ENCODE measurements around the gene CDK5R1. TPM values are rescaled to one million over a fixed set of nuclear protein-coding genes. Genes with fewer than 3 reads are reported as not detected.

Gene CDK5R1
- total RNA-seq, 3 donors from 2014 or later (not counting 1 experiment from before 2014, with no cell fraction given), result 3.7 to 12.3 (median 7.4) TPM

DNA sequence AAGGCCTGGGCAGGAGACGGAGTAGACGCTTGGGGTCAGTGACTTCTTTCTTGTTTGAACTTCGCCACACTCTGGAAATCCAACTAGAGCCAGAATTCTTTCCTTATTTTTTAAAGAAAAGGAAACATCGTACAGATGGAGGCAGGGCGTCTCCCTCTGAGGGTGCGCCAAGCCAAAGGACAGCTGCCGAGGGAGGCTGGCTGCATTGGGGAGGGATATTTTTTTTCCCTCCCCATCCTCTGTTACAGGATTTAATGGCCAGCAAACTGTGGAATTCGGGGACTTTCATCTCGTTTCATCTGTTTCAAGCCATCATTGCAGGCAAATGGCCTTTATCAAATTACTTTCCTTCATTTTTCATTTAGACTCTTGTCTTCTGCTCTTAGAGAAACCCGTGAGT is 15.9 kb downstream of the CDK5R1 start:
- Histone ChIP-seq H3K4me1 (ENCODE audit: control insufficient read depth, insufficient read depth, low read length) (peaks cover 63% of the 10 kb centered on the region), H3K9me3 (ENCODE audit: control insufficient read depth, insufficient read depth, low read length) (no peaks in the 10 kb centered on the region), H3K4me3 (ENCODE audit: low read length) (no peak overlapping the region), H3K27ac (ENCODE audit: low read length) (peak overlapping the region; percentile 95), H3K36me3 (ENCODE audit: control insufficient read depth, insufficient read depth, low read length) (no peaks in the 10 kb centered on the region), H3K27me3 (ENCODE audit: control insufficient read depth, insufficient read depth, low read length) (no peaks in the 10 kb centered on the region)
- DNase-seq (no peak), ATAC-seq (no peak)
- peak overlapping the region; percentile 95 to 98 for H3K27ac Mint-ChIP-seq
- H3K4me1 Mint-ChIP-seq, result peaks cover 58 to 60% of the 10 kb centered on the region in 2 donors
- H3K36me3 Mint-ChIP-seq, result no peaks in the 10 kb centered on the region
- intact Hi-C loops (cut with micrococcal nuclease), result loop anchor here (1.0 to 2.0 kb wide), 3 partner anchors 15 to 21 kb away; partner anchors contain the start of gene CDK5R1
- no peaks in the 10 kb centered on the region for H3K9me3 Mint-ChIP-seq
- no peaks in the 10 kb centered on the region for H3K27me3 Mint-ChIP-seq (ENCODE audit: low read depth in 2 of 2)
- TF ChIP-seq, protein P1, sequence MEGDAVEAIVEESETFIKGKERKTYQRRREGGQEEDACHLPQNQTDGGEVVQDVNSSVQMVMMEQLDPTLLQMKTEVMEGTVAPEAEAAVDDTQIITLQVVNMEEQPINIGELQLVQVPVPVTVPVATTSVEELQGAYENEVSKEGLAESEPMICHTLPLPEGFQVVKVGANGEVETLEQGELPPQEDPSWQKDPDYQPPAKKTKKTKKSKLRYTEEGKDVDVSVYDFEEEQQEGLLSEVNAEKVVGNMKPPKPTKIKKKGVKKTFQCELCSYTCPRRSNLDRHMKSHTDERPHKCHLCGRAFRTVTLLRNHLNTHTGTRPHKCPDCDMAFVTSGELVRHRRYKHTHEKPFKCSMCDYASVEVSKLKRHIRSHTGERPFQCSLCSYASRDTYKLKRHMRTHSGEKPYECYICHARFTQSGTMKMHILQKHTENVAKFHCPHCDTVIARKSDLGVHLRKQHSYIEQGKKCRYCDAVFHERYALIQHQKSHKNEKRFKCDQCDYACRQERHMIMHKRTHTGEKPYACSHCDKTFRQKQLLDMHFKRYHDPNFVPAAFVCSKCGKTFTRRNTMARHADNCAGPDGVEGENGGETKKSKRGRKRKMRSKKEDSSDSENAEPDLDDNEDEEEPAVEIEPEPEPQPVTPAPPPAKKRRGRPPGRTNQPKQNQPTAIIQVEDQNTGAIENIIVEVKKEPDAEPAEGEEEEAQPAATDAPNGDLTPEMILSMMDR (IDR thresholded peaks at IDR 0.05), result no peak
- 92% methylated on average over 6 of the region's 10 CpGs for WGBS (ENCODE audit: insufficient coverage)
- H3K4me3 Mint-ChIP-seq, result peak overlapping the region; percentile 77

DNA sequence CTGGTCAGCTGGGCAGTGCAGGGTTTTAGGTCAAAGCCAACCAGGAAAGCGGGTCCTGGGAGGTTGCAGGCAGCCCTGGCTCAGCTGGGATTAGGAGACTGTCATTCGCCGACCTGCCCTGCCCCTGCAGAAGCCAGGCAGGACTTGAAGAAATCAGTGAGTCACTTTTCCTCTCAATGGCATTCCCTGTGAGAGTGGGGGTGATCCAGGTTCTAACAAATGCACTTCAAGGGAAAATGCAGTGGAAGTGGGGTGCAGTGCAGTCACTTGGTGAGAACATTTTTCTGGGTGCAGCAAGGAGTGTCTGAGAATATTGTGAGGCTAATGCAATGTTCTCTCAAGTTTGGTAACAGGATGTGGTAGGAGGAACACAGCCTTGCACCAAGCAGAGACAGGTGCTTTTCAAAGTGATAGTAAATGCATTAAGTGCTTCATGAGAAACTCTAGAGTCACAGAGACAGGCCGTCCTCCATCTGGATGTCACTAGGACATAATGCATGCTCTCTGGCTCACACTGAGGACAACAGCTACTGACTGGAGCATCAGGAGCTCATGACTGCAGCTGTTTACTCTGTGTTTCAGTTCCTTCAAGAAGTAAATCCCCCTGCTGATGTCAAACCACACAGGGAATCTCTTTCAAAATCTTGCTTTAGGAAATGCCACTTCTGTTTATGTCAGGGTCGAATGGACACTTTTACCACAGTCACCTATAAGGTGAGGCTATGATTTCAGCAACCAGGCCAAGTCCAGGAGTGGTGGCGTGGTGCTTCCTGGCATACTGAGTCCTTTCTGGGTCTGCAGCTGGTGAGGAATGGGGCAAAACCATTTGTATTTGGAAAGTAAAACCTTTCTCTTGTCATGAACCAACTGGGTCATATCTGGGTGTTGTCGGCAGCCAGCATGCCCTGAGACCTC is 16.7 kb downstream of the CDK5R1 start:
- Mint-ChIP-seq H3K36me3 (no peaks in the 10 kb centered on the region), H3K4me3 (peak overlapping the region; percentile 77), H3K27ac (peak overlapping the region; percentile 95 to 98), H3K9me3 (no peaks in the 10 kb centered on the region), H3K4me1 (peaks cover 58% of the 10 kb centered on the region in 2 donors), H3K27me3 (ENCODE audit: low read depth in 2 of 2) (no peaks in the 10 kb centered on the region)
- no peaks in the 10 kb centered on the region for H3K9me3 ChIP-seq (ENCODE audit: control insufficient read depth, insufficient read depth, low read length)
- H3K27ac ChIP-seq (ENCODE audit: low read length), result peak overlapping the region; percentile 95
- no peak overlapping the region for H3K4me3 ChIP-seq (ENCODE audit: low read length)
- ATAC-seq, result peak; percentile 77 to 91 (median 88)
- peak in 1 of 2 donors; percentile 83 for DNase-seq
- intact Hi-C loops (cut with micrococcal nuclease), result loop anchor here (1.0 to 2.0 kb wide), 3 partner anchors 14 to 20 kb away; partner anchors contain the start of gene CDK5R1
- peaks cover 71% of the 10 kb centered on the region for H3K4me1 ChIP-seq (ENCODE audit: control insufficient read depth, insufficient read depth, low read length)
- H3K27me3 ChIP-seq (ENCODE audit: control insufficient read depth, insufficient read depth, low read length), result no peaks in the 10 kb centered on the region
- no peaks in the 10 kb centered on the region for H3K36me3 ChIP-seq (ENCODE audit: control insufficient read depth, insufficient read depth, low read length)
- TF ChIP-seq, protein P1 (IDR thresholded peaks at IDR 0.05), result no peak
- 22% methylated on average over 7 of the region's 7 CpGs for WGBS (ENCODE audit: insufficient coverage)

DNA sequence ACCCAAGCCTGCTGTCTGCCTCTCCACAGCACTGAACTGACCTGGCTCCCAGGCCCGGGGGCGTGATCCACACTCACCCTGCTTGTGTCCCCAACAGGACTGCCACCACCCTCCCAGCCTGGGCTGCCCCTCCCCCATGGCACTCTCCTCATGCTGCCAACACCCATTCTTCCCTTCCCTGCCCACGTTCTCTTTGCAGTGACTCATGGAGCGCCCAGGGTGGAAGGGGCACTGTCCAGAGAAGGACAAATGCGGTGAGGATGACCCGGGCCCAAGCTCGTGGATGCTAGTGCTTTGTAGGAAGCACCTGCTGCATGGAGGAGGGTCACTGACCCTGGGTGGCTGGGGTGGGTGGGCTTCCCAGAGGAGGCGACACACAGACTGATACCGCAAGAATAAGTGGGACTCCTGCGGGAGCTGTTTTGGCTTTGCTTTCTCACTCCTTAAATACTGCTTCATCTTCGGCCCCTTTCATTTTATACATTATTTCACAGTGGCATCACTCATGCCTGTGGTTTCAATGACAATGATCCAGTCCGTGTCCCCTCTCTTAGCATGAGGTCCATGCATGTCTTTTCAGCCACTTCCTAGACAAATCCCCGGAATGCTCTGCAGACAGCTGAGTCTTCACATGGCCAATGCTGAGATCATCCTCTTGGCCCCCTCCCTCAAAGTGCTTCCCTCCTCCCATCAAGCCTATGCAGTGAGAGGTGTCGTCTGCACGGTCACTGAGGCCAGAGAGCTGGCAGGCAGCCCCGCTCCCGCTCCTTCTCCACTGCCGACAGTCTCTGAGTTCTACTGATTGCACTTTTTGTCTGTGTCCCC is 17.6 kb downstream of the CDK5R1 start:
- ATAC-seq (no peak), DNase-seq (no peak)
- no peaks in the 10 kb centered on the region for H3K27me3 Mint-ChIP-seq (ENCODE audit: low read depth in 2 of 2)
- H3K4me3 Mint-ChIP-seq, result peak overlapping the region; percentile 77
- TF ChIP-seq, protein P1 (IDR thresholded peaks at IDR 0.05), result no peak
- intact Hi-C loops (cut with micrococcal nuclease), result no loop called here
- no peaks in the 10 kb centered on the region for H3K27me3 ChIP-seq (ENCODE audit: control insufficient read depth, insufficient read depth, low read length)
- peaks cover 58 to 67% of the 10 kb centered on the region in 2 donors for H3K4me1 Mint-ChIP-seq
- 78% methylated on average over 18 of the region's 18 CpGs for WGBS (ENCODE audit: insufficient coverage)
- H3K36me3 ChIP-seq (ENCODE audit: control insufficient read depth, insufficient read depth, low read length), result no peaks in the 10 kb centered on the region
- no peaks in the 10 kb centered on the region for H3K36me3 Mint-ChIP-seq
- peak overlapping the region; percentile 95 to 98 for H3K27ac Mint-ChIP-seq
- H3K9me3 ChIP-seq (ENCODE audit: control insufficient read depth, insufficient read depth, low read length), result no peaks in the 10 kb centered on the region
- H3K4me3 ChIP-seq (ENCODE audit: low read length), result no peak overlapping the region
- no peaks in the 10 kb centered on the region for H3K9me3 Mint-ChIP-seq
- peaks cover 74% of the 10 kb centered on the region for H3K4me1 ChIP-seq (ENCODE audit: control insufficient read depth, insufficient read depth, low read length)
- H3K27ac ChIP-seq (ENCODE audit: low read length), result peak overlapping the region; percentile 95

All from natural killer cell (primary cell).